NCI-H2107 (cell line): ENCODE results near the gene APBA2.
"Not testable (repeated sequence)": the region's sequence is repeated elsewhere in the genome, so short reads cannot be mapped to it uniquely, and the experiment has no call there.

Experiments used
- DNase-seq: peaks from one replicate; lab custom pipeline; 2025; lab: John Stamatoyannopoulos, UW

The APBA2 gene

GRCh38 chr15:29167122-29167521 is 281.3 kb downstream of the APBA2 start:
- not testable (repeated sequence) for DNase-seq
